ENCODE measurements around the gene ESRRA. TPM values are rescaled to one million over a fixed set of nuclear protein-coding genes. Genes with fewer than 3 reads are reported as not detected.
A peak's percentile ranks its signal among the peaks of the same experiment; 100 is the strongest.

Gene ESRRA
- total RNA-seq, 2 experiments from 2014 or later, result 18.5 to 21.7 TPM

DNA sequence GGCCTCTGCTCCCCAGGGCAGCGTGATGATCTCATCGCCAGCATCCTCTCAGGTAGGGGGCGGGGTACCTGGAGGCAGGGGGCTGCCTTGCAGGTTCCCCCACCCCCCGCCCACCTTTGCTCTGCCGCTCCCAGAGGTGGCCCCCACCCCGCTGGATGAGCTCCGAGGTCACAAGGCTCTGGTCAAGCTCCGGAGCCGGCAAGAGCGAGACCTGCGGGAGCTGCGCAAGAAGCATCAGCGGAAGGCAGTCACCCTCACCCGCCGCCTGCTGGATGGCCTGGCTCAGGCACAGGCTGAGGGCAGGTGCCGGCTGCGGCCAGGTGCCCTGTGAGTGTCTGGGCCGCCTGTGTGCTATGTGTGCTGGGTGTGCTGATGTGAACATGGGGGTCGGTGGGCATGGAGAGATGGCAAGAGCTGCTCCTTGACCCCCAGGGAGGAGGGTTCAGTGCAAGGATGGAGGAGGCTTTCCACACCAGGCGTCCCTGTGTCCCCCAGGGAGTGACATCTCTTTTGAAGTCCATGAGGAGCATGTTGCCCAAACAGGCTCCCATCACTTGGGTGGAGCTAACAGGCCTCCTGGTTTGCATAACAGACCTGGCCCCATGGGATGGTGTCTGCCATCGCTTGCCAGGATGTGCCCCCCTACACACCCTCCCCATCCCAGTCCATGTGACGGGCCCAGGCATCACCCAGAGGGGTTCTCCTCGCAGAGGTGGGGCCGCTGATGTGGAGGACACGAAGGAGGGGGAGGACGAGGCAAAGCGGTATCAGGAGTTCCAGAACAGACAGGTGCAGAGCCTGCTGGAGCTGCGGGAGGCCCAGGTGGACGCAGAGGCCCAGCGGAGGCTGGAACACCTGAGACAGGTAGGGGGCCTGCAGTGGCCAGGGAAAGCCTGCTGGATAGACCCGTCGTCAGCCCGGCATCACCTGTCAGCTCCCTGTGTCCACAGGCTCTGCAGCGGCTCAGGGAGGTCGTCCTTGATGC, 39.9 kb upstream of the ESRRA start:
- H3K9me3 Mint-ChIP-seq, result no peaks in the 10 kb centered on the region
- CTCF ChIA-PET, result no interaction called here
- no peaks in the 10 kb centered on the region for H3K36me3 Mint-ChIP-seq (ENCODE audit: low read depth)
- H3K27ac Mint-ChIP-seq, result no peak overlapping the region
- no peak overlapping the region for H3K4me3 Mint-ChIP-seq
- H3K4me1 Mint-ChIP-seq (ENCODE audit: low read depth), result peaks cover 8% of the 10 kb centered on the region
- DNase-seq, result no peak
- H3K27me3 Mint-ChIP-seq (ENCODE audit: low read depth), result no peaks in the 10 kb centered on the region
- intact Hi-C loops (cut with micrococcal nuclease), result no loop called here

DNA sequence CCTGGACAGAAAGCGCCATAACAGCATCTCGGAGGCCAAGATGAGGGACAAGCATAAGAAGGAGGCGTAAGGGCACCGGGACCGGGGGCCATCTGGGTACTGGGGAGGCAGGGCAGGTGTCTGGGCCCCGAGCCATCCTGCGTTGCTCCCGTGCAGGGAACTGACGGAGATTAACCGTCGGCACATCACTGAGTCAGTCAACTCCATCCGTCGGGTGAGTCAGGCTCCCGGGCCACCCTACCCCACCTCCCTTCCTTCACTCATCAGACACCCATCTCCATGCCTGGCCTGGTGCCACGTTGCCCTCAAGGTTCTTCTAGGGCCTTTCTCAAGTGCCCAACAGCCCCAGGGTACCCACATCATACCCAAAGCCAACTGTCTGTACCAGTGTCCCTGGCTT, 39.0 kb upstream of the ESRRA start:
- intact Hi-C loops (cut with micrococcal nuclease), result no loop called here
- Mint-ChIP-seq H3K4me3 (no peak overlapping the region), H3K9me3 (no peaks in the 10 kb centered on the region), H3K27ac (no peak overlapping the region), H3K4me1 (ENCODE audit: low read depth) (peaks cover 8% of the 10 kb centered on the region), H3K36me3 (ENCODE audit: low read depth) (no peaks in the 10 kb centered on the region), H3K27me3 (ENCODE audit: low read depth) (no peaks in the 10 kb centered on the region)
- DNase-seq, result no peak
- CTCF ChIA-PET, result no interaction called here

DNA sequence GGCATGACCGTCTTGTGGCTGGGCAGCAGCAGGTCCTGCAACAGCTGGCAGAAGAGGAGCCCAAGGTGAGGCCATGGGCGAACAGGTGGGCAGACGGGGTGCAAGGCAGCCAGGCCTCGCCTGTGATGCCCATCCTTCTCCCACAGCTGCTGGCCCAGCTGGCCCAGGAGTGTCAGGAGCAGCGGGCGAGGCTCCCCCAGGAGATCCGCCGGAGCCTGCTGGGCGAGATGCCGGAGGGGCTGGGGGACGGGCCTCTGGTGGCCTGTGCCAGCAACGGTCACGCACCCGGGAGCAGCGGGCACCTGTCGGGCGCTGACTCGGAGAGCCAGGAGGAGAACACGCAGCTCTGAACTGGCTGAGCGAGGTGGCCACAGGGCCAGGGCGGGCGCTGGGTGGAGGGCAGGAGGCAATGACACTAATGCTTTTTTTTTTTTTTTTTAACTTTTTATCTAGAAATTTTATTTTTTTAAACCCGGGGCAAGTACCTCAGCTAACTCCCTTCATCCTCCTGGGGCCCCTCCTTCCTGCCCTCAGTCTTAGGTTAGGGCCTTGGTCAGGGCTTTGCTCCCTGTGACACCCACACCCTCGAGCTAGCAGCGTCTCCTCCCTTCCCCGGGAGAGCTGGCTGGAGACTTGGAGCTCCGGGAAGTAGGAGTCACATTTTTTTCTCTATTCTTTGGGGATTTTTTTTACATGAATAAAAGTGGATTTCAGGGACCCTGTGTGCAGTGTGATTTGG, 37.9 kb upstream of the ESRRA start:
- intact Hi-C loops (cut with micrococcal nuclease), result no loop called here
- H3K27me3 Mint-ChIP-seq (ENCODE audit: low read depth), result no peaks in the 10 kb centered on the region
- CTCF ChIA-PET, result interaction anchor here (0.7 to 2.0 kb wide), 4 partner anchors 33 to 63 kb away, joined by 3 to 10 read pairs (median 6); partner anchors contain the start of gene CATSPERZ
- no peak for DNase-seq
- no peak overlapping the region for H3K27ac Mint-ChIP-seq
- H3K36me3 Mint-ChIP-seq (ENCODE audit: low read depth), result no peaks in the 10 kb centered on the region
- H3K9me3 Mint-ChIP-seq, result no peaks in the 10 kb centered on the region
- no peak overlapping the region for H3K4me3 Mint-ChIP-seq
- peaks cover 14% of the 10 kb centered on the region for H3K4me1 Mint-ChIP-seq (ENCODE audit: low read depth)

DNA sequence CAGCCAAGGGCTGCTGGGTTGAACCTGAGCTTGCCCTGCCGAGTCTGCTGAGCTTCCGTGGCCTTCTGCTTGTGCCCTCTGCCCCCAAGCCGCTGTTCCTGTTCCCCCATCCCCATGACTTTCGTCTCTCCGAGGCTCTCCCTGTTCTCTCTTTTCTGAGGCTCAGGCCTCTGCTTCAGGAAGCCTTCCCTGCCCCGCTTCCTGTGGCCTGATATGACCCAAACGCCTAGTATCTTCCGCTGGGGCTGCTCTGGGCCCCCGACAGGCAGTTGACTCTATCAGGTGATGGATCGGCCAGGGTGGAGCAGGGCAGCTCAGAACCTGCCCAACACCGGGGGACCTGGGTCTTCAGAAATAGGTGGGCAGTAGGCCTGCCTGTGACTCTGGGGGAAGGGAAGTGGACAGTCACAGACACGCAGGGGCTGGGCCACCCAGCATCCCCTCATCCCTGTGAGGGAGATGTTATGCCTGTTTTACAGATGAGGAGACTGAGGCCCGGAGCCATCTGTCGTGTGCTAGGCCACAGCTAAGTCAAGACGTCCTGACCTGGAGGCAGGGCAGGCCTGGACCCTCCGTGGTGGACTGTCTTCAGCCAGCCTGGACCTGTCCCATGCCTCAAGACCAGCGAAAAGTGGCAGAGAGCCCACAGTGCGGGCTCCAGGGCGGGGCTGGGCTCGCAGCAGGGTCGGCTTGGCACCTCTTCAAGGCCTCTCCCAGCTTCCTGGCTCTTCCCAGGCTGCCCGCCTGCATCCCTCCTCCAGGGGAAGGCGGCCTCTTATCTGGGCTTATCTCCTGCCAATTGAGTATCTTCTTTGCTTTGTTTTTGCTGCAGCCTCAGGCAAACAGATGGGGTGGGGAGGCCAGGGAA, 37.1 kb upstream of the ESRRA start:
- DNase-seq, result no peak
- CTCF ChIA-PET, result interaction anchor here (0.8 to 3.0 kb wide), 7 partner anchors 17 to 91 kb away, joined by 3 to 20 read pairs (median 4); partner anchors contain the start of genes CATSPERZ and PLCB3
- intact Hi-C loops (cut with micrococcal nuclease), result no loop called here
- no peaks in the 10 kb centered on the region for H3K36me3 Mint-ChIP-seq (ENCODE audit: low read depth)
- H3K27me3 Mint-ChIP-seq (ENCODE audit: low read depth), result no peaks in the 10 kb centered on the region
- peak overlapping the region; percentile 90 for H3K4me3 Mint-ChIP-seq
- H3K9me3 Mint-ChIP-seq, result no peaks in the 10 kb centered on the region
- H3K4me1 Mint-ChIP-seq (ENCODE audit: low read depth), result peaks cover 15% of the 10 kb centered on the region
- peak overlapping the region; percentile 88 for H3K27ac Mint-ChIP-seq

DNA sequence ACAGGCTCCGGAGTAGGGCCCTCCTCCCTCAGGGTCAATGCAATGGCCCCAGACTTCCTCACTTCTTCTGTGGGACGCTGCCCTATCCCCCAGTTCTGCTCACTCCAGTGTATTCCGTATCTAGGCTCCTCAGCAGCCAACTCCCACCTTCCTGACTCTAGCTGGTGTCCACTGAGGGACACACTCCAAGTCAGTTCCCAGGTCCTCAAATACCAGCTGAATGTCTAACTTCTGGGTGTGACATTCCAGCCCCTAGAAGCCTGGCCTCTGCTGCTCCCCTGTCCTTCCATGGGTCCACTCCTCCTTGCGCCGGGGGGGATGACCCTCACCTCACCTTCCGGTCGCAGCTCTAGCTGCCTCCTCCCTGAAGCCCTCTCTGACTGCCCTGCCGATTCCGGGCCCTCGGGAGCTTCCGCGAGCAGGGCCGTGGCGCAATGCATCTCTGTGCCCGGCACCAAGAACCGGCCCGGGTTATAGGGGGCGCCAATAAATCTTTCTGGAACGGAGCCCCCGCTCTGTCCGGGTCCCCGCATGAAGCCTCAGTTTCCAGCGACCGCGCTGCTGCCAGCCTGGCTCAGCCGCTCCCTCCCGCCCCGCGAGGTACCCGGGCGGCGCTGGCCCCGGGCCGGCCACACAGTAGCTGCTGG, 36.3 kb upstream of the ESRRA start:
- no peaks in the 10 kb centered on the region for H3K9me3 Mint-ChIP-seq
- CTCF ChIA-PET, result interaction anchor here (0.8 to 3.0 kb wide), 6 partner anchors 18 to 90 kb away, joined by 3 to 20 read pairs (median 6); partner anchors contain the start of genes CATSPERZ and PLCB3
- H3K27me3 Mint-ChIP-seq (ENCODE audit: low read depth), result no peaks in the 10 kb centered on the region
- H3K36me3 Mint-ChIP-seq (ENCODE audit: low read depth), result no peaks in the 10 kb centered on the region
- intact Hi-C loops (cut with micrococcal nuclease), result loop anchor here (1.0 kb wide), 2 partner anchors 18 to 23 kb away; partner anchors contain the start of genes PLCB3 and PPP1R14B
- peaks cover 15% of the 10 kb centered on the region for H3K4me1 Mint-ChIP-seq (ENCODE audit: low read depth)
- peak overlapping the region; percentile 88 for H3K27ac Mint-ChIP-seq
- H3K4me3 Mint-ChIP-seq, result peak overlapping the region; percentile 90
- DNase-seq, result peak; percentile 61

DNA sequence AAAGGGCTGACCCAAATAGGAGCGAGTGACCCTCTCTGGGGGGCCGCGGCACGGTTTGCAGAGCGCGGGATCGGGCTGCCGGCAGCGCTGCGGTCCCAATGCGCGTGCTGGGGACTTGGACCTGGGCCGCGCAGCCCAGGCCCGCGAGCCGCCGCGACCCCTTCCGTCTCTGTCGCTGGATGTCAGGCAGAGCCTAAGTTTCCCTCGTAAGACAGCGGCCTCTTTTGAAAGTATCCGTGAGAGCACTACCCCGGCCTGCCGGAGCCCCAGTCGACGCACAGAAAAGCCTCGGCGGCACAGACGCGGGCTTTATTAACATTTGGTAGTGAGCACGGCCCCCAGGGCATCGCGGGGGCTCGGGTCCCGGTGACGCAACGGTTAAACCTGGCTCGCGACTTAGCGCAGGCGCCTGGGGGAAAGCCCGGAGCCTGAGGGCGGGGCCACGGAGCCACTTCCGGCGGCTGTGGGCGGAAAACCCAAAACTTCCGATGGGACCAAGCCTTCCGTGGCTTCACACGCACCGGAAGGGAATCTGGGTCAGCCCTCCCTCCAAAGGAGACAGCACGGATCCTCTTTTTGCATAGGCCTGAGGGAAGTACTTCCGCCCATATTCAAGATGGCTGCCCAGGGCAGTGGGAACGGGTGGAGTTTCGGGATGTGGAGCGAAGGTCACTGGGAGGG, 35.6 kb upstream of the ESRRA start:
- H3K27me3 Mint-ChIP-seq (ENCODE audit: low read depth), result no peaks in the 10 kb centered on the region
- no peaks in the 10 kb centered on the region for H3K9me3 Mint-ChIP-seq
- H3K4me3 Mint-ChIP-seq, result peak overlapping the region; percentile 90
- H3K36me3 Mint-ChIP-seq (ENCODE audit: low read depth), result no peaks in the 10 kb centered on the region
- DNase-seq, result peak; percentile 98
- intact Hi-C loops (cut with micrococcal nuclease), result loop anchor here (1.0 to 2.0 kb wide), 11 partner anchors 16 to 84 kb away; partner anchors contain the start of genes CCDC88B, DNAJC4, ESRRA and FKBP2
- peak overlapping the region; percentile 88 for H3K27ac Mint-ChIP-seq
- CTCF ChIA-PET, result interaction anchor here (0.8 to 3.5 kb wide), 6 partner anchors 19 to 90 kb away, joined by 3 to 56 read pairs (median 5); partner anchors contain the start of genes CATSPERZ and PLCB3
- peaks cover 15% of the 10 kb centered on the region for H3K4me1 Mint-ChIP-seq (ENCODE audit: low read depth)

DNA sequence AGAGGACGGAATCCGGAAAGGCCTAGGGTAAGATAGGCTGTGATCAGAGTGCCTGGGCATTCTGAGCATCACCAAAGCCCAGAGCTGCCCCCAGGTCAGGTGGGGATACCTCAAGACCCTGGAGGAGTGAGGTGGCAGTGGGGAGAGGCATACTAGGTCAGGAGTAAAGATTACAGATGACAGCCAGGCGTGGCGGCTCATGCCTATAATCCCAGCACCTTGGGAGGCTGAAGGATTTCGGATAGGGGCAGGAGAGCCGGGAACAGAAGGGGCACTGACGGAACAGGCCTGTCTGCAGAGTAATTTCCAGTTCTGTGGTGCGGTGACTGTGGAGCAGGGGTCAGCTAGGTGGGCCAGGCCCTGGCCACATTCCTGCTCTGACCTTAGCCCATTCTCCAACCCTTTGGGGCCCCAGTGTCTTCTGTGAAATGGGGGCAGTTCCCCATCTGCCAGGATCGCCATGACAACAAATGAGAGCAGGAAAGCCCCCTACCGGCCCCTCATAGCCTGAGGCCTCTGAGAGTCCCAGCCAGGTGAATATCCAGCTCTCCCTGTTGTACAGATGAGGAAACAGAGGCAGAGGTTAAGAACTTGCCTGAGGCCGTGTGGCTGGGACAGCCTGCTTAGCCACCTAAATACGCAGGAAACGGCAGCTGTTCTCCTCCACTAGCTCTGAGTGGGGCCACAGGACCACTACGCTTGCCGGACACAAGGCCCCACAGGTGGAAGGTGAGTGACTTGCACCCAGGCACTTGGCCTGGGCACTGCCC, 30.1 kb upstream of the ESRRA start:
- Mint-ChIP-seq H3K4me3 (no peak overlapping the region), H3K36me3 (ENCODE audit: low read depth) (peaks cover 6% of the 10 kb centered on the region), H3K27ac (no peak overlapping the region), H3K9me3 (no peaks in the 10 kb centered on the region), H3K4me1 (ENCODE audit: low read depth) (peaks cover 7% of the 10 kb centered on the region), H3K27me3 (ENCODE audit: low read depth) (no peaks in the 10 kb centered on the region)
- DNase-seq, result no peak
- intact Hi-C loops (cut with micrococcal nuclease), result no loop called here
- CTCF ChIA-PET, result interaction anchor here (0.7 to 2.7 kb wide), 4 partner anchors 12 to 29 kb away, joined by 3 to 8 read pairs (median 4); no protein-coding TSS in a partner anchor

DNA sequence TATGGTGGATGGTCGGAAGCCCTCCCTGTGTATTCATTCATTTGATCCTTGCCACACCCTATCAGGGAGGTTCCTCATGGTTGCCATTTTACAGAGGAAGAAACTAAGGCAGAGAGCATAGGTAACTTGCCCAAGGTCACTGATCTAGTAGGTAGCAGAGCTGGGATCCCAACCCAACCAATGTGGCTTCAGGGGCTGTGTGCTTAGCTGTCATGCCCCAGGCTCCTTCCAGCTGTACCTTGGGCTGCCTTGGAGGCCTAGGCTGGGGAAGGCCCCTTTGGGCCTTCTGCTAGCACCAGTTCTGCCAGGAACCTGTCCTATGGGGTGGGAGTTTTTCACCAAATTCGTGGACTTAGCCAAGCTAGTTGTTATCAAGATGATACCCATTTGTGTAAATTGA, 29.5 kb upstream of the ESRRA start:
- CTCF ChIA-PET, result interaction anchor here (0.9 to 2.7 kb wide), 3 partner anchors 25 to 28 kb away, joined by 3 to 8 read pairs (median 4); no protein-coding TSS in a partner anchor
- Mint-ChIP-seq H3K27me3 (ENCODE audit: low read depth) (no peaks in the 10 kb centered on the region), H3K4me1 (ENCODE audit: low read depth) (peaks cover 7% of the 10 kb centered on the region), H3K9me3 (no peaks in the 10 kb centered on the region), H3K27ac (no peak overlapping the region), H3K4me3 (no peak overlapping the region), H3K36me3 (ENCODE audit: low read depth) (peaks cover 6% of the 10 kb centered on the region)
- intact Hi-C loops (cut with micrococcal nuclease), result no loop called here
- no peak for DNase-seq

DNA sequence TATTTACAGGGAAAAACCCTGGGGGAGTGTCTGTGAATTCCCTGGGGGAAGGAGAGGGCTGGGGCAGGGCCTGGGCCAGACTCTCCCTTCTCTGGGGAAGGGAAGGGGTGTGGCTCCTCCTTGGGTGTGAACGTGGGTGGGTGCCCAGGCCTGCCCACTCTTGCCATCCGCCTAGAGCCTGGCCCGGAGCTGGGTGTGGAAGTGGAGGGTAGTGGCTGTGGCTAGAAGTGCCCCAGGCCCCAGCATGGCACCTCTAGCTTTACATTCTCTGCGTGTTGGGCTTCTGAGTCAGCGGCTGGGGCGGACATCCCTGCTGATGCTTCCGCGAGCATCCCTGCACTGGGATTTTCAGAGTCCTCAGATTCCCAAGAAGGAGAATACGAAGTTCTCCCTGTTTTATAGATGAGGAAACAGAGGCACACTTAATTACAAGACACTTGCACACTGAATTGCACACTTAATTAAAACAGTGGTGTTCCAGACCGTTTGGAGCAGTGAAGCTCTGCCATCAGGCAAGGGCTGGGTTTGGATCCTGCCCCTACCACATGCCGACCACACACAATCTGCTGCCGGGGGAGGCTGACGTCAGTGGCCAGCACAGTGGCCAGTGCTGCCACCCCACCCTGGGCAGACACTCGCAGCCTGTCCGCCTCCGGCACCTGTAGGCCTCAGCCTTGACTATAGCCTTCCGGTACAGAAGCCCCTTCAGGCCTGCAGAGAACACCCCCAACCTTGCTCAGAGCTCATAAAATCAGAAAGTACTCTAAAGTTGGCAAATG, 28.5 kb upstream of the ESRRA start:
- Mint-ChIP-seq H3K4me1 (ENCODE audit: low read depth) (peaks cover 7% of the 10 kb centered on the region), H3K27ac (no peak overlapping the region), H3K9me3 (no peaks in the 10 kb centered on the region), H3K27me3 (ENCODE audit: low read depth) (no peaks in the 10 kb centered on the region), H3K36me3 (ENCODE audit: low read depth) (peaks cover 7% of the 10 kb centered on the region), H3K4me3 (no peak overlapping the region)
- DNase-seq, result no peak
- intact Hi-C loops (cut with micrococcal nuclease), result no loop called here
- CTCF ChIA-PET, result interaction anchor here (1.1 to 1.7 kb wide), 2 partner anchors 28 to 71 kb away, joined by 3 to 4 read pairs; no protein-coding TSS in a partner anchor
